Stimulated activated naive CD8-positive, alpha-beta T cell treated with anti-CD3 and anti-CD28 coated beads, Interleukin-15, Interleukin-2, amounts not matched to agents 100 U/mL and 50 U/mL, for 24 hours (primary cell): Measurements from ENCODE around the gene MAPK11.

Experiments used
- ATAC-seq: fragments of 150-1000 bp; cut with Tn5 transposase; one replicate; pipeline ENCODE4 v1.10.0; 2021
- DNase-seq: peaks from one replicate; pipeline ENCODE4 v3.0.0; 2021

MAPK11 gene

DNA sequence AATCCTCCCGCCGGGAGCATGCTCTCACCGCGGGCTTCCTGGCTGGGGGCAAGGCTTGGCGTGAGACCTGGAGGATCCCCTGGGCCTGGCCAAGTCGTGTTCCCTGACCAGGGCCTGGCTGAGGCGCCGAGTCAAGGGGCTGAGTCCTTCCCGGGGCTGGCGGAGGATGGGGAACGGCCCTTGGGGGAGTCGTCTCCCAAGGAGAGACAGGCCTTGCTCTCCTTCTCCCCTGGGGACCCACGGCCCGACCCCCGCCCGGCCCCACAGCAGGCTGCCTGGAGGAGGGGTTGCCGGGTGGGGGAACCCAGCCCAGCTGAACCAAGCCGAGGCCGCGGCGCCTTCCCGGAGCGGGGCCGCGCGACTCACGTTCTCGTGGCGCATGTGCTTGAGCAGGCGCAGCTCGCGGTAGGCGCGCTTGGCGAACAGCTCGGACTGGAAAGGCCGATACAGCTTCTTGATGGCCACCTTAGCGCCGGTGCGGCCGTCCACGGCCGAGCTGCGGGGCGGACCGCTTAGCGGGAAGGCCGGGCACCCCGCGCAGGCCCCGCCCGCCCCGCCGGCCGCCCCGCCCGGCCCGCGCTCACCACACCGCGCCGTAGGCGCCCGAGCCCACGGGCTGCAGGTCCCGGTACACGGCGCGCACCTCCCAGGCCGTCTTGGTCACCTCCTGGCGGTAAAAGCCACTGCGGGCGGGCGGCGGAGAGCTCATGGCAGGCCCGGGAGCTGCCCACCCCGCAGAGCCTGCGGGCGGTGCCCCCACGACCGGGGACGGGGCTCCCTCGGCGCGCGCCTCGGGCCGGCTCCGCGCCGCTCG, 9.2 kb downstream of the MAPK11 start:
- peak; percentile 60 for DNase-seq
- ATAC-seq, result peak; percentile 20

DNA sequence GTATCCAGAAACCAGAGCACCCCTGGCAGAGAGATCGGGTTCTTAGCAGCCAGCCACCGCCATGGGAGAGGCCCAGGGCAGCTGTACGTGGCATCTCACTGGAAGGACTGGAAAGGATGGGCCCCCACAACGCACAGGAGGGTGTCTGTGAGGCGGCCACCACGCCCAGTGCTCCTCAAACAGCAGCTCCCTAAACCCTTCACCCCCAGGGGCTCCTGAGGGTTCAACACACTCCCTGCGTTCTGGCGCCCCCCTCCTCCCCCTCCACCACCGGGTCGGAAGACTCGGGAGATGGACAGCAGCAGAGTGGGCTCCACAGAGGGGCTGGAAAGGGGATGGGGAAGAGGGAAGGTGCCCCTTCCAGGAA, 9.8 kb downstream of the MAPK11 start:
- no peak for ATAC-seq

DNA sequence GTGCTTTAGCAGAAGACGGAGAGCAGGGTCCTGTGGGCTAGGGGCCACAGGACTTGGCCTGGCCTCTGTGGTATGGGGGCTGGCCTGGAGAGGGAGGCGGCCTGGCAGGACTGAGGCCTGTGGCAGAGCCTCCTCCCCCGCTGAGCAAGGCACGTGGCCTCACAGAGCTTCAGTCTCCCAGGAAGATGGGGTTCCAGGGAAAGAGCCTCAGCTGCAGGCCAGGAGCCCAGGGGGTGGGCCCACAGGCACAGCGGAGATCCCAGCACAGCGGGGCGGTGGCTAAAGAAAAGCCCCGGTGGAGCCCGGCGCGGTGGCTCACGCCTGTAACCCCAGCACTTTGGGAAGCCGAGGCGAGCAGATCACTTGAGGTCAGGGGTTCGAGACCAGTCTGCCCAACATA, 10.9 kb downstream of the MAPK11 start:
- DNase-seq (no peak), ATAC-seq (no peak)

More for the DNA sequence above, 9.8 kb downstream of the MAPK11 start:
- DNase-seq, result no peak

DNA sequence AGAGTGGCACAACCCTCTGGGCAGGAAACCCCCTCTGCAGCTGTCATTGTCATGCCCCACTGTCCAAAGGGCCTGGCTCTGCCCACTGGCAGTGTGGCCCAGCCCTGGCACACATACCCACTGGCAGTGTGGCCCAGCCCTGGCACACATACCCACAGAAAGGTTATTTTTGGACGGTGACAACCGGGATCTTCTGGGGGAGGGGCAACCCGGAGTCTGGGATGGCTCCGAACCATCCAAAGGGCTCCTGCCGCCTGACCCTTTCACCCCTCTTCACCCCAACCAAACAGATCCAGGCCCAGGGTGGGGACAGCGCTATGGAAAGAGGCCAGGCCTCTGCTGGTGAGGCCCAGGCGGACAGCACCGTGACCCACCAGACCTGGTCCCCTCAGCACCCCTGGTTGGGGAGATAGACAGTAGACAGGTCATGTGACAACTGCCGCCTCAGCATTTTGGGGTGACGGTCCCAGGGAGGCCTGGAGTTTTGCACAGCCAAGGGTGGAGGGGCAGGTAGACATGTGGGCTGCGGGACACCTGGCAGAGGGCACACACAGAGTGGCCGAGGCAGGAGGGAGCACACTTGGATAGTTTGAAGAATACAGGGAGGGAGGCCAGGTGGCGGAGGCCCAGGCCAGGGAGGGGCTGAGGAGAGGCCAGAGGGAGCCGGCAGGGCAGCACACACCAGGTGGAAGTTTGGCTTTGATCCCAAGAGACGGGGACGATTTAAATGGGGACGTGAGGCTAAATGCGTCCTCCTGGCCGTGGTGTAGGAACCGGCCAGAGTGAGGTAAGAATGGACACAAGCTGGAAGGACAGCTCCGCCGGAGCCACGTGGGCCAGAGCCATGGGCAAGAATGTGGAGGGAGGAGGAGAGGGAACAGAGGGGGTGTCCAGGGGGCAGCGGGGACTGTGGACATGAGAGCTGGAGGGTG, 11.6 kb downstream of the MAPK11 start:
- no peak for ATAC-seq
- DNase-seq, result no peak

- no peak for ATAC-seq
Observed at GRCh38 chr22:50257451-50258360, 12.5 kb downstream of the MAPK11 start.

GRCh38 chr22:50257041-50257440, 13.1 kb downstream of the MAPK11 start:
- ATAC-seq, result no peak
- no peak for DNase-seq

More at GRCh38 chr22:50257451-50258360, 12.5 kb downstream of the MAPK11 start:
- DNase-seq, result no peak

DNA sequence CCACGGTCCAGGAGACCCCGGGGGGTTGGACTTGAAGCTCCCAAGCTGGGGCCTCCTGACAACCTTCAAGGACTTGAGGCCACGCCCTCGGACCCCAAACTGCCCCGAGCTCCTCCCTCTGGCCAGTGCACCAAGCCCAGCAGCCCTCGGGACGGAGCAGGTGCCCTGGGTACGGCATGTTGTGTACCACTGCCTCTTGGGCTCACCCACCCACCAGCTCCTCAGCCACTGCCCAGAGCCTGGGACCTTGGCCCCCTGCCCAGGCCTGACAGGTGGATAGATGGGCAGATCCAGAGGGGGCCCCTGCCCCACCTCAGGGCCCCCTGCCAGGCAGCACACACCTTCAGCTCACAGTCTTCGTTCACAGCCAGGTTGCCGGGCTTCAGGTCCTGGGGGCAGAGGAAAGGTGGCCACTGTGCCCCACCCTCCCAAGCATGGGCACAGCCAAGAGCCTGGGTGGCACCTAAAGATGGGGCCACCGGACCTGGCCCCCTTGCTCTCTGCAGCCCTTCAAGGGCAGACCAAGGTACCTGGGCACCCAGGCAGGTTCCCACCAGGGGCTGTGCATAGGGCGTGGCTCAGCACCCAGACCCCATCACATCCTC, 13.8 kb downstream of the MAPK11 start:
- ATAC-seq (no peak), DNase-seq (no peak)

DNA sequence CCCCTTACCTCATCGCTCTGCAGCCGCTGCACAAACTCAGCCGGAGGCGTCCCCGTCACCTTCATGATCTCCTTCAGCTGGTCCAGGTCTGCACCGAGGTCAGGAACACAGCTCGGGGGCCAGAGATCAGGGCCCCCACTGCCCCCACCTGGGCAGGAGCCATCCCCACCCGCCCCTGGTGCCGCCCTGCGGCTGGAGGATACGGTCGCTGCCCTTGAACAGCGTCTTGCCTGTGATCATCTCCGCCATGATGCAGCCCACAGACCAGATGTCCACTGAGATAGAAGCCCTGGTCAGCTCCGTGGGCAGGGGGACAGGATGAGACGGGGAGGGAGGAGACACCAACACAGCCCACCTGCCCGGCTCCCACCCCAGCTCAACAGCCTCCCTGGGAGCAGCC, 14.6 kb downstream of the MAPK11 start:
- DNase-seq (no peak), ATAC-seq (no peak)

DNA sequence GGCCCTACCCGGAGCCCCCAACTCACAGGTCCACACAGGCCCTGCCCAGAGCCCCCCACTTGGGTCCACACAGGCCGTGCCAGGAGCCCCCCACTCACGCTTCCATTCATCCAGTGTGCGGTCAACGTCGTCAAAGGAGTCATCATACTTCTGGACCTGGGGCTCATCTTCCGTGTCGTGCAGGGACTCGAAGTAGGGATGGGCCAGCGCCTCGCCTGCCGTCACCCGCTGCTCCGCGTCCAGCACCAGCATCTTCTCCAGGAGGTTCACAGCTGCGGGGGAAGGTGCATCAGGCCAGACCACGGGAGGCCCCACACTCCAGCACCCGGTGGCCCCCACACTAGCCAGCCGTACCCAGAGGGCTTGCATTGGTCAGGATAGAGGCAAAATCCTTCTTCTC, 15.1 kb downstream of the MAPK11 start:
- DNase-seq (no peak), ATAC-seq (no peak)

DNA sequence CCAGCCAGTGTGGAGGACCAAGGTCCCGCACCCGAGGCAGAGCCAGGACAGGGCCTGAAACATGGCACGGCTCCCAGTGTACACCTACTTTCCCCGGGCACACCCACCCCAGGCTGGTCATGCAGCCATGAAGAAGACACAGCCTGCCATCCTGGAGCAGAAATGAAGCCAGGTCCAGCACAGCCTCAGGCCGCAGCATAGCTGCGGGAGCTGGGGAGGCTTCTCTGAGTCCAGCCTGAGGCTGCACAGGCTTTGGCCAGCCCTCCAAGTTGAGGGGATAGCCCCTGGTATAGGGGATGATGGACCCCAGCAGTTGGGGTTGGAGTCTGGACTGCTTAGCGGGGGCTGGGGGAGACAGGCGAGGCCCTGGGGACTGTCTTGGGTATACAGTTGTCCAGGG, 16.2 kb downstream of the MAPK11 start:
- ATAC-seq (no peak), DNase-seq (no peak)

DNA sequence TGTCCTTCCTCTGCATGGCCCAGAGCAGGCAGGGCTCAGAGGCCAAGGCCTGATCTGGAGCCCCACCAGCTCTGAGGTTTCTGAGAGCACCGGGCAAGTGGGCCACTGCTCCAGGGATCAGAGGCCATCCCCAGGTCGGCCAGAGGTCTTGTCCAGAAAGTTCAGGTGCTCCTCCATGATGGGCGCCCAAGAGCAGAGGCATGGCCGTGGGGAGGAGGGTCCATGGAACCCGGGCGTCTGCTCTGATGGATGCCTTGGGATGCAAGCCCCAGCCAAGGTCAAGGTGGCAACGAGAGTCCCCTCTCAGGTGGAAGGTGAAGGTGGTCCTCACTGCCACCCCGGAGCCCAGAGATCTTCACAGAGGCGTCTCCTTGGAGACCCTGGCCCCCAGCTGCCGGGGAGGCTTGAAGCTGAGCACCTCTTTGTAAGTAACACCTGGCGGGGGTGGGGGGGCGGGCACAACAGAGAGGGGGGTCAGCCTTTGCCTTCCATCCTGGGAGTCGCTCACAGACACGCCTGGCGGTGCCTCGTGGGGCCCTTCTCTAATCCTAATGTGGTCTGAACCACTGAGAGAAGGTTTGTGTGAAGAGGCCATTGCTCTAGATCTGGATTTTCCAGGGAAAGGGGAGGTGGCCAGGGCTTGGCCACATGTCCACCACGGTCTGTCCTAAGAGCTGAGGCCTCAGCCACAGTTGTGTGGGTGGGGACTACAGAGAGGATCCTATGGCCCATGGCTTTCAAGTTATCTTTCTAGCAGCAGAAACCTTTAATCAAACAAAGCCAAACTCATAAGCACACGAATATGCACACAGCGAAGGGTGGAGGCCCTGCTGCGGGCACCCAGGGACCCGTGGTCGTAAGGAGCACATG, 16.9 kb downstream of the MAPK11 start:
- no peak for ATAC-seq

DNA sequence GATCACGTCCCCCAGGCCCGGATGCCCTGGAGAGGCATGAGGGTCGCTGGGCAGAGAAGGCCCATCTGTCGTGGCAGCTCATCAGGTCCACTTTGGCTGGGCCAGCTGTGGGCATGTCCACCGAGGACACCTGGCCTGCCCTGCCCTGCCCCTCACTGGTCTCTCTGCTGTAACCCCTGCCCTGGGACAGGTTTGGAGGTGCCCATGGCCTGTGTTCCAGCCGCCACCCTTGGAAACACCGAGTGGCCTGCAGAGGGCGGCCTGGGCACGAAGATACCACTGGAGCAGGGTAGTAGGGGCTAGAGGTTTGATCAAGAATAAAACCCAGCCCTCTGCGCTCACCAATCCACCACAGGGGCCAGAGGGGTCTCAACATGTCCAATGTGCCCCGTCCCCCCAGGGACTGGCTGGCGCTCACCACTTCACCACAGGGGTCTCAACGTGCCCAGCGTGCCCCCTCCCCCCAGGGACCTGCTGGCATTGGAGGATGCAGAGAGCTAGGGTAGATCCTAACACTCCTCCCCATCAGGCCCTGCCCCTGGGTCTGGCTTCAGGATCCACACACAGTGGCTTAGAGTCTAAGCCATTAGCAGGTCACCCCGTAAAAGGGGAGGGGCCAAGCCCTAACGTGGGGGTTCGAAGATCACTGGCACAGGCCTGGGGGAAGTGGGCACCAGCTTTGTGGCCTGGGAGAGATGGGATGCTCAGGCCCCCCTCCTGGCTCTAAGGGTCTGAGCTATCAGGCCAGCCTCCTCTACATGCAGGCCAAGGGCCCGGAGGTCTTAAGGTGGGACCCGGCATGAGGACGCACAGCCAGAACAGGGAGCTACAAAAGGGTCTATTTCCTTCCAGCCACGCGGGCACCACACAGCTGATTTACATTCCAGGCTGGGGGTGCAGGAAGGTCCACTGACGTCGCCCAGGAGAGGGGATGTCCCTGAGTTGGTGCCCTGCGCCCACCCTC, 17.8 kb downstream of the MAPK11 start:
- ATAC-seq (peak; percentile 57), DNase-seq (peak; percentile 75)

More for the DNA sequence above, 16.9 kb downstream of the MAPK11 start:
- DNase-seq, result no peak

GRCh38 chr22:50251477-50252081, 18.6 kb downstream of the MAPK11 start:
- no peak for ATAC-seq
- DNase-seq, result no peak

DNA sequence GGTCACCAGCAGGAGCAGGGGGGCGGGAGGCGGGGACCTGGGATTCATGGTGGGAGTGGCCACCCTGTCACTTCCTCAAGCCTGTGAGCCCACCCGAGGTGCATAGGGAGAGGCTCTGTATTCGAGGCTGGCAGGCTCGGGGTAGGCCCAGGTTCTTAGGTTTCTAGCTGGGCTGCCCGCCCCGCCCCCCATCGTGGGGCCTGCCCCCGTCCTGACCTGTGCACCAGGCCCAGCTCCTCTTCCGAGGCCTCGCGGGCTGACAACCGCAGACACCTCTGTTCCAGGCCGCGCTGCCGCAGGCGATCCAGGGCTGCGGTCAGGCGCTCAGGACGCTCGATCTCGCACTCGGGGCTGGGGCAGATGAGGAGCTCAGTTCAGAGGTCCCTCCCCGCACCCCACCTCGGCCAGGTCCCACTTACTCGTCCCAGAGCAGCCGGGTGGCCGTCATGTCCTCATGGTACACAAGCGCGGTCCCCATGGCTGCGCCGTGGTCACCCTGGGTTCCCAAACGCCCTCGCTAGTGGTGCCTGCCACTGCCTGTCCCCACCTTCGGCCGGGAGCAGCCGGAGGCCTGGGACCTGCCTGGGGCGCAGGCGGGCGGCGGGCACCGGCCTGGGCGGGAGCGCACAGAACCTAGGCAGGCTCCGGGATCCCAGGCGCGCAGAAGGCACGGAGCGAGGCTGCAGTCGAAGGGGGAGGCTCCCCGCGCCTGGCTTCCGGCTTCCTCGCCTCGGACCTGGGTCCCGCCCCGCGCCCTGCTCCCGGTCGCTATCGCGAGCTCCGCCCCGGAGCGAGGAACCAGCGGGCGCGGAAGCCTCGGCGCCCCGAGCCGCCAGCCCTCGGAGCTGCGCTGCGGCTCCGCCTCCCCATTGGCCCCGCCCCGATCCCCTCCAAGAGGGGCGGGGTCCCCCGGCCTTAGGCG, 19.4 kb downstream of the MAPK11 start, which contains the start of gene HDAC10:
Gene HDAC10, minus strand, starts transcription at position 711 of the 922 bp plus-strand sequence. Its CDS starts 233 bp downstream, at position 478.
- peak; percentile 82 for ATAC-seq
- DNase-seq, result peak; percentile 90

- DNase-seq (no peak), ATAC-seq (no peak)
Observed at GRCh38 chr22:50250249-50250554, 20.0 kb downstream of the MAPK11 start.

DNA sequence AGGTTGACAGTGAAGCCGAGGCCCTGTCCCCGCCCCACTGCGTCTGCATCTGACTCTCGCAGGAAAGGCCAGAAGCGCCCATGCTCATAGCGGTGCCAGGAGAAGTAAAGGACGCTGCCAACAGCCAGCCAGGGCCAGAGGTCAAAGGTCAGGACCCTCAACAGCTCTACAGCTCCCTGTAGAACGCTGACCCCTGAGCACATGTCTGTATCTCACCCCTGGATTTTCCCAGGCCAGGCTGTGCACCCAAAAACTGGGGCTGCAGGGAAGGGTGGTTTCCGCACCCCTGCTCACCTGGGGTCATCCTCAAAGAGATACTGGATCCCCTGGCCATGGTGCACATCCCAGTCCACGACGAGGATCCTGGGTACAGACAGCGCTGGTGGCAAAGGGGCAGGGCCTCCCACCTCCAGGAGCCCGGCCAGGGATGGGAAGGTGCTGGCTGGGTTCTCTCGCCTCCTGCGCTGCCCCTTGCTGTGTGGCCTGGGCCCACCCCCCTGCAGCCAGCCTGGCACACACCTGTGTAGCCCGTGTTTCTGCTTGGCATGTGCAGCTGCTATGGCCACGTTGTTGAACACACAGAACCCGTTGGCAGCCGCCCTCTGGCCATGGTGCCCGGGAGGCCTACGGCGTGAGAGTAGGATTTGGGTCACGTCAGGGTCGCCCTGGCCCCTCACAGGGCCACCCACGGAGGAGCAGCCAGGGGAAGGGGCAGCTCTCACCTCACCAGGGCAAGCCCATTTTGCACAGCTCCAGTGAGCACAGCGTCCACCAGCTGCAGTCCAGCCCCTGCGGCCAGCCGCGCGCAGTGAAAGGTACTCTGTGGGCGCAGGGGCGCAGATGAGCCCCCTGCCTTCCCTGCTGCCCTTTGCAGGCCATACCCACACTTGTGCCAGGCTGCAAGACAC, 20.6 kb downstream of the MAPK11 start:
- DNase-seq, result no peak
- no peak for ATAC-seq
